GM21619 (cell line): ENCODE data around the gene PHACTR4.
A peak's percentile ranks its signal among the peaks of the same experiment; 100 is the strongest.
"Not testable (repeated sequence)": the region's sequence is repeated elsewhere in the genome, so short reads cannot be mapped to it uniquely, and the experiment has no call there.

ENCODE experiments used
- ATAC-seq: cut with Tn5 transposase; IDR thresholded peaks from one replicate; pipeline ENCODE4 v1.9.1; 2021; ENCODE audit not compliant: unreplicated experiment

Gene PHACTR4

DNA sequence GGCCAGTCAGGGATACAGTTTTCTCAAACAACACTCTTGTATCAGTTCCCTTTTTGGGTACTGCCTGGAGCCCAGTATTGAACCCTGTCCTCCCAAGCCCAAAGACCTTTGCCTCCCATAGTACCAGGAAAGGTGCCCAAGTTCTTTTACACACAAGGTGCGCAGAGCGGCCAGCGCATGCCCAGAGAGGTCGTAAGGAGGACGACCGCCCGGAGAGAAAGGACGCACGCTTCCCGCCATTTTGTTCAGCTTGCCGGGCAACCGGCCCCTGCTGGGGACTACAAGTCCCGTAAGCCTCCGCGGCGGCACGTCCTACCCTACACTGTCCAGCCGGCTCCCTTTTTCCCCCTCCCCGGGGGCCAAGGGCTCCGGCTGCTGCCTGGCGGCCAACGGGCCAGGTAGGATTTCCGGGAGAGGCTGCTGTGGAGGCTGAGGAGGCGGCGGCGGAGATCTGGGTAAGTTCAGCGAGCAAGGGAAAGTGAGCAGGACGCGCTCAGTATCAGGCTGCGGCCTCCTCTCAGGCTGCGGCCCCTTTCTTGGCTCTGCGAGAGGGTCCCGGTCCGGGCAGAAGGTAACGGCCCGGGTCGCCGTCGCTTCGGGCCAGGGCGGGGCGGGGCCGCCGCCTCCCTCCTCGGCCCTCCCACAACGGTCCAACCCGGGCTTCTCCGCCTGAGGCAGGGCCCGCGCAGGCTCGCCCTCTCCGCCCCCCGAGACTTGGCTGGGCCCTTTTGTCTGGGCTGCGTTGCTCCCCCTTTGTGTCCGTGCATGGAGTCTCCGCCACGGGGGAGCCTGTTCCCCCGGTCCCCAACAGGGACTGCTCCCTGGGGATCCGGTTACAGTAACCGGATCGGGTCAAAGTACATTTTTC lies at the start of gene PHACTR4:
PHACTR4 (plus strand) TSS at position 370 of the 868 bp plus-strand sequence. CDS start 37,708 bp downstream, outside the sequence.
- ATAC-seq = peak; percentile 86

DNA sequence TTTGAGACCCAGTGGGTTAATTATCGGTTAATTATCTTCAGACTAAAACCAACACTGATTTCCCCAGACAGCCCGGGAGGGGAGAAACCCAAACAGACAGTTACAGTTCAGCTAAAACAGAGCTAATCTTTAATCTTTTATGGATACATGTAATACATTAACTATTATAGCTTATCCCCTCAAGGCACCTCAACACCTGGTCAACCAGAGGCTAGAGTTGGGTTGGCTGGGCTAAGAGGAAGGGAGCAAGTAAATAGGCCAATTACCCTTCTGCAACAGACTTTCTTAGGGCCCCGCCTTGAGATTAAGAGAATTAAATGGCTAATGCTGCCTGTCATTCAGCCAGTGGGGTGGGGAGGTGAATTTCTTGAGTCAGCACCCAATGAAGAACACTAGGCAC lies 47.3 kb upstream of the PHACTR4 start:
- ATAC-seq = peak; percentile 70

DNA sequence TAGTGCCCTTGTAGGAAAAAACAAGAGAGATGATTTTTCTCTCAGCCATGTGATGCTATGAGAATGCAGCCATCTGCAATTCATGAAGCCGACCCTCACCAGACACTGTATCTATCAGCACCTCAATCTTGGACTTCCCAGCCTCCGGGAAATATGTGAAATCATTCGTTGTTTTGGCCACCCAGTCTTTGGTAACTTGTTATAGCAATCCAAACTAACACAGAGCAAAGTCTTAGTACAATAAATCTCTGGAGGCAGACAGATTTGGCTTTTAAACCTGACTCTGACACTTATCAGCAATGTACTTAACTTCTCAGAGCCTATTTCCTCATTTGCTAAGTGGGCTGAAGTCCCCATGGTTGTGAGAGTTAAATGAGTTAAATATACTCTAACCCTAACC lies 45.8 kb upstream of the PHACTR4 start:
- no peak for ATAC-seq

DNA sequence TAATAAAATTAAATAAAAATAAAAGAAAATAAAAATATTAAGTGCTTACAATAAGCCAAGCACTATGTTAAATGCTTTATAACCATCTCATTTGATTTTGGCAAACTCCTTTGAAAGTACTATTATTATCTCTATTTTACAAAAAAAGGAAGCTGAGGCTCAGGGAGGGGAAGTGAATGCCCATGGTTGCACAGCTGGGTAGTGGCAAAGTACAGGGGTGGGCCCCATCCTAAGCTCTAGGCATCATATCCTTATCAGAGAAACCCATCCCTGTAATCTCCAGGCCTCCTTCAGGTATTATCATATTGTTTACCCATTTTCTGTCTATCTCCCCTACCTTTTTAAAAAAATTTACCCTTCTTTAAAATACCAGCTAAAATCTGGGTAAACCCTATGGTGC lies 43.0 kb upstream of the PHACTR4 start:
- no peak for ATAC-seq

DNA sequence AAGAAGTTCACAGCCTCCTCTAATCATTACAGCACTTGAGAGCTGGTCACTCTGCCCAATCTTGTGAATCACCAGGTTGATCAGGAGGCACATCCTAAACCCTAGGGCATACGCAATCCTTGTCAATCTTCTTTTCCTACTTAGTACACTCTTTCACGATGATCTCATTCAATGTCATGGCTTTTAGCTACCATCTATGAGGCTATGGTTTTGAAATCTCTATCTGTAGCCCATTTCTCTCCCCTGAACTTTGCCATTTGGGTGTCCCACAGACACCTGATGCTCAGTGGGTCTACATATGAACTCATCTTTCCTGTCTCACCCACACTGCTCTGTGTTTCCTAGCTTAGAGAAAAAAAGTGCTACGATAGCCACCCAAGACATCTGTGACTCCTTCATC lies 42.6 kb upstream of the PHACTR4 start:
- ATAC-seq = no peak

DNA sequence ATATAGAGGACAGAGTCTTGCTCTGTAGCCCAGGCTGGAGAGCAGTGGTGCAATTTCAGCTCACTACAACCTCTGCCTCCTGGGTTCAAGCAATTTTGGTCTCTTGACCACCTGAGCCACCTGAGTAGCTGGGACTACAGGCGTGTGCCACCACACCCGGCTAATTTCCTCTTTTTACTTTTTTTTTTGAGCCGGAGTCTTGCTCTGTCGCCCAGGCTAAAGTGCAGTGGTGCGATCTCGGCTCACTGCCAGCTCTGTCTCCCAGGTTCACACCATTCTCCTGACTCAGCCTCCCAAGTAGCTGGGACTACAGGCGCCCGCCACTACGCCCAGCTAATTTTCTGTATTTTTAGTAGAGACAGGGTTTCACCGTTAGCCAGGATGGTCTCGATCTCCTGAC lies 42.1 kb upstream of the PHACTR4 start:
- not testable (repeated sequence) for ATAC-seq

DNA sequence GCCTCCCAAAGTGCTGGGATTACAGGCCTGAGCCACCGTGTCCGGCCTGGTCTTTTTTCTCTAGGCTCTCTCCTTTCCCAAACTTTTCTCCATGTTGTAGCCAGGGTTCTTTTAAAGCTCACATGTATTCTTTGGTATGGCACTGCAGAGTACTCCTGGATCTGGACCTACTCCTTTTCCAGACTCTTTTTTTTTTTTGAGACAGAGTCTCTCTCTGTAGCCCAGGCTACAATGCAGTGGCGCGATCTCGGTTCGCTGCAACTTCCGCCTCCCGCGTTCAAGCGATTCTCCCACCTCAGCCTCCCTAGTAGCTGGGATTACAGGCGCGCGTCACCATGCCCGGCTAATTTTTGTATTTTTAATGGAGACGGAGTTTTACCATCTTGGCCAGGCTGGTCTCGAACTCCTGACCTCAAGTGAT lies 41.3 kb upstream of the PHACTR4 start:
- ATAC-seq = no peak

DNA sequence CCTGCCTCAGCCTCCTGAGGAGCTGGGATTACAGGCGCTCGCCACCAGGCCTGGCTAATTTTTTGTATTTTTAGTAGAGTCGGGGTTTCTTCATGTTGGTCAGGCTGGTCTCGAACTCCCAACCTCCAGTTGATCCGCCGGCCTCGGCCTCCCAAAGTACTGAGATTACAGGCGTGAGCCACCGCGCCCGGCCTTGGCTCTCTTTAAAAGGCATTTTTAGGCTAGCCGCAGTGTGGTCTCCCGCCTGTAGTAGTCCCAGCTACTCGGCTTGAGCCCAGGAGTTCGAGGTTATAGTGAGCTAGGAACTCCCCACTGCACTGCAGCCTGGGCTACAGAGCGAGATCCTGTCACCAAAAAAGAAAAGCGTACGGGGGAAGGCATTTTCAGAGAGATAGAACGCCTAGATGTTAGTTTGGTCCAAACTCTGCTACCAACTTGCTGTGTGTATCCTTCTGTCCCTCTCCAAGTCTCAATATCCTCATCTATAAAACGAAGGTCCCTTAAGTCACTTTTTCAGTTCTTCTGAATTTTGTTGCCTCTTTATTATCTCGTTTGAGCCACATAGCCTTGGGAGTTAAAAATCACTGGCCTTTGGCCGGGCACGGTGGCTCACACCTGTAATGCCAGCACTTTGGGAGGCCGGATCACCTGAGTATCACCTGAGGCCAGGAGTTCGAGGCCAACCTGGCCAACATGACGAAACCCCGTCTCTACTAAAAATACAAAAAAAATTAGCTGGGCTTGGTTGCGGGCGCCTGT lies 40.0 kb upstream of the PHACTR4 start:
- ATAC-seq = no peak

DNA sequence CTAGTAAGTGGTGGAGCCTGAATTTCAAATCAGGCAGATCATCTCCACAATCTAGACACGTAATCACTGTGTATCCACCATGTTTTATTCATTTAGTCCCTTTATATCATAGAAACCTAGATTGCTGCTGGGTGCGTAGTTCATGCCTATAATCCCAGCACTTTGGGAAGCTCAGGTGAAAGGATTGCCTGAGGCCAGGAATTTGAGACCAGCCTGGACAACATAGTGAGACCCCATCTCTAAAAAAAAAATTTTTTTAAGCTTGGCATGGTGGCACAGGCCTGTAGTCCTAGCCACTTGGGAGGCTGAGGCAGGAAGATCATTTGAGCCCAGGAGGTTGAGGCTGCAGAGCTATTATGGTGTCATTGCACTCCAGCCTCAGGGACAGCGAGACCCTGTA lies 30.6 kb upstream of the PHACTR4 start:
- no peak for ATAC-seq

DNA sequence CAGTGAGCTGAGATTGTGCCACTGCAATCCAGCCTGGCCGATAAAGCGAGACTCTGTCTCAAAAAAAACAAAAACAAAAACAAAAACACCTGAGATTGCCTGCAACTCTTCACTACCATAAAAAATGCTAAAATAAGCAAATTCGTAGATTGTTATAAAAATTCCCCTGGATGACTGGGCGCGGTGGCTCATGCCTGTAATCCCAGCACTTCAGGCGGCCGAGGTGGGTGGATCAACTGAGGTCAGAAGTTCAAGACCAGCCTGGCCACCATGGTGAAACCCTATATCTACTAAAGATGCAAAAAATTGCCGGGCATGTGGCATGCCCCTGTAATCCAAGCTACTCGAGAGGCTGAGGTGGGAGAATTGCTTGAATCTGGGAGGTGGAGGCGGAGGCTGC lies 30.0 kb upstream of the PHACTR4 start:
- no peak for ATAC-seq

DNA sequence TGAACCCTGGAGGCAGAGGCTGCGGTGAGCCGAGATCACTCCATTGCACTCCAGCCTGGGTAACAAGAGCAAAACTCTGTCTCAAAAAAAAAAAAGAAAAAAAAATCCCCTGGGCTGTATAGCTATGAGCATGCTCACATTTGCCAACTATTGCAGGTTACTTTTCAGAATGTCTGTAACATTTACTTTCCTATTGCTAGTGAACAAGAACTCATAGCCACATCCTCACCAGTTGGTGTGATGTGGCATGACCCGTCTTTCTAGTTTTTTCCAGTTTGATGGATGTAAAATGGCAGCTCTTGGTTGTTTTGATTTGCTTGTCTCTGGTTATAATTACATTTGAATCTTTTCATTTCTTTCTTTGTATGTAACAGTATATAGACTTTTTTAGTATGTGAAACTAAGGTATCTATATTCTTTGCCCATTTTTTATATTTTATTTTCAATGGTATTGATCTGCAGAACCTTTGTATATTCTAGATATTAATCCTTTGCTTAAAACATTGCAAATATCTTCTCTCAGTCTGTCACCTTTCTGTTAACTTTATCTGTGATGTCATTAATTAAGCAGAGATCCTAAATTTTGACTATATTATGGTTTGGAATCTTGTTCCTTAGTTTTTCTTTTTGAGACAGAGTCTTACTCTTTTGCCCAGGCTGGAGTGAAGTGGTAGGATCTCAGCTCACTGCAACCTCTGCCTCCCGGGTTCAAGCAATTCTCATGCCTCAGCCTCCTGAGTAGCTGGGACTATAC lies 29.1 kb upstream of the PHACTR4 start:
- no peak for ATAC-seq

DNA sequence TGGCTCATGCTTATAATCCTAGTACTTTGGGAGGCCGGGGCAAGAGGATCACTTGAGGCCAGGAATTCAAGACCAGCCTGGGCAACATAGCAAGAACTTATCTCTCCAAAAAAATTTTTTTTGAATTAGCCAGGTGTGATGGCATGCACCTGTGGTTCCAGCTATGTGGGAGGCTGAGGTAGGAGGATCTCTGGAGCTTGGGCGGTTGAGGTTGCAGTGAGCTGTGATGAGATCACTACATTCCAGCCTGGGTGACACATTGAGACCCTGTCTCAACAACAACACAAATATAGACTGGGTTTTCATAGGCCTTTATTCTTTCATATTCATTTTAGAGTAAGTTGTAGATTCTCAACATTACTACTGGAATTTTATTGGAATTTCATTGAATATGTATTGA lies 27.9 kb upstream of the PHACTR4 start:
- no peak for ATAC-seq

DNA sequence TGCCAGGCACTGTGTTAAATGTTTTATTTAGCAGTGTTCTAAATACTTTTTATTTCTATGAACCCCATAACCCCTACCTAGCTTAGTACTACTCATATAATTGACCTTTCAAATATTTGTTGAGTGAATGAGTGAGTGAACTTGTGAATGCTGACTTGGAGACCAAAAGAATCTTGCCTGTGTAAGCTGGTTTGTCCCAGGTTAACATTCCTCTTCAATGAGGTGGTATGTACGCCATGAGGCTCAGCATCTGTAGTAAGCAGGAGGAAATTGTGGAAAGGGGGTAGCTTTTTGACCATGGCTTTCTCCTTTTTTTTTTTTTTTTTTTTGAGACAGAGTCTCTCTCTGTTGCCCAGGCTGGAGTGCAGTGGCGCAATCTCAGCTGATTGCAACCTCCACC lies 26.1 kb upstream of the PHACTR4 start:
- no peak for ATAC-seq

DNA sequence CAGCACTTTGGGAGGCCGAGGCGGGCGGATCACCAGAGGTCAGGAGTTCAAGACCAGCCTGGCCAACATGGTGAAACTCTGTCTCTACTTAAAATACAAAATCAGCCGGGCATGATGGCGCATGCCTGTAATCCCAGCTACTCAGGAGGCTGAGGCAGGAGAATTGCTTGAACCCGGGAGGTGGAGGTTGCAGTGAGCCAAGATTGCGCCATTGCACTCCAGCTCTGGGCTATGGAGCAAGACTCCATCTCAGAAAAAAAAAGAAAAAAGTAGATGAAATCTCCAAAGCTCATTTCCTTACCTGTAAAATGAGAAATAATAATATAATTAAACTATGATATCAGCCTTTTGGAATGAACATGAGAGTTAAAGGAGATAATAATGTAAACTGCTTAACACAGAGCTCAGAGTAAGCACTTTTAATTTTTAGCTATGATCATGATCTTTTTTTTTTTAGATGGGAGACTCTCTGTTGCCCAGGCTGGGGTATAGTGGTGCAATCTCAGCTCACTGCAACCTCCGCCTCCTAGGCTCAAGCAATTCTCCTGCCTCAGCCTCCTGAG lies 16.2 kb upstream of the PHACTR4 start:
- ATAC-seq = not testable (repeated sequence)

DNA sequence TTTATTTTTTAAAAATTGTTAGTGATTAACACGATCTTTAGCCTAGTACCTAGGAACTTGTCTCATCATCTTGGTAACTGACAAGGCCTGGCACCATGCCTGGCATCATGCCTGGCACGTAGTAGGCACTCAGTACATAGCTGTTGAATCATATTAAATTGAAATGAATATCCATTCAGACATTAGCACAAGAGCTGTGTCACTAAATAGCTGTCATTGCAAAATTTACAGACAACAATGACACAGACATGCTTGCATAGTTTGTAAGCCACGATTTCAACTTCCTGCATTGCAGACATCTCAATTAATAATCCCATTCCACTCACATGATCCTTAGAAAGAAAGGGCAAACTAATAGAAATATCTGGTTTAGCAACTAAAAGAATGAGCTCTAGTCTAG lies 15.4 kb upstream of the PHACTR4 start:
- no peak for ATAC-seq

DNA sequence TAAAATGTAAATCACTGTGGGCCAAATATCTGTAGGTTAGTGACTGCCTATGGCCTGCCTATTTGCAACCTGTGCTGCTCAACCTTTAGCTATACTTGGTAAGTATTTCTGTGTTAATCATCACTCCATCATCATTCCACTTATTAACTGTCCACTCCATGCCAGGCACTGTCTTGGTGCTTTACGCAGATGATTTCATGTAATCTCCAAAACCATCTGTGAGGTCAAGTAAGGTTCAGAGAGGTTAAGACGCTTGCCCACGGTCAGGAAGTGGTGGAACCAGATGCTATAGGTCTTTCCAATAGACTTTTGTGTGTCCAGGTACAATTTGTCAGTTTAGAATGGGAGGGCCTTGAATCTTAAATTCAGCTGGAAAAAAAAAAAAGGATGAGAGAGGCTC lies 10.8 kb upstream of the PHACTR4 start:
- no peak for ATAC-seq

DNA sequence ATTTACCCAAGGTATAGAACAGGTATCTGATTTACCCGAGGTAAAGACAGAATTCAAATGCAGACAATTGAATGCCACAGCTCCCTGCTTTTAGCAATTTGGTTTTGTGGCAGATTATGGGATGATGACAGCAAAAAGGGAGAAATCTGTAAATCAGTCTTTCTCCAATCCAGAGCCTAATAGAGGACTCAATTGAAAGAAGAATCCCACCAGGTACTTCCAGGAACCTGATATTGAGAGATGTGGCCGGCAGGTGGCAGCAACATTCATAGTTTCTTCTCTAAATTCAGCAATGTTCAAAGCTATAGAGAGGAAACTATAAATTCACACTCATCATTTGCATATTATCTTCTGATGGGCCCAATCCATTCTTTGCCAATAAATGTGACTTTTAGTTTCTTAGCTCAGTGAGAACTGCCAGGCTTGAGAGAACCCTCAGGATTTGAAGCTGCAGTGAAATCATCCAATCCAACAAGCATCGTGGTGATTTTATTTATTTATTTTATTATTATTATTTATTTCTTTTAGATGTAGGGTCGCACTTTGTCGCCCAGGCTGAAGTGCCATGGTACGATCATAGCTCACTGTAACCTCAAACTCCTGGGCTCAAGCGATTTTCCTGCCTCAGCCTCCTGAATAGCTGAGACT lies 9.8 kb upstream of the PHACTR4 start:
- ATAC-seq = no peak

DNA sequence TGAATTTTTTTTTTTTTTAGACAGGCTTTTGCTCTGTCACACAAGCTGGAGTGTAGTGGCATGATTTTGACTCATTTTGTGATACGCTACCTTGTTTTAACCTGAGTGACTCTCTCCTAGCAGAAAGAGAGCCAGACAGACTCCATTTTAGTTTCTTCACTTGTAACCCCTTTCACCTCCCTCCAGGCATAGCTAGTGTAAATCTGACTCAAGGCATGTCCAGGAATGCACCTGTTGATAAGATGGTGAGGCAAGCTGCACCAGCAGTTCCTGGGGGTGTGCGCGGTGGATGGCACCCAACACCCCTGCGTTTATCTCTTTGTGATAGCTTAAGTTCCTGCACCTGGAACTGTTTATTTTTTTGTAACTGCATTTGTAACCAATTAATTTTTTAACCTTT lies 4.7 kb upstream of the PHACTR4 start:
- no peak for ATAC-seq

DNA sequence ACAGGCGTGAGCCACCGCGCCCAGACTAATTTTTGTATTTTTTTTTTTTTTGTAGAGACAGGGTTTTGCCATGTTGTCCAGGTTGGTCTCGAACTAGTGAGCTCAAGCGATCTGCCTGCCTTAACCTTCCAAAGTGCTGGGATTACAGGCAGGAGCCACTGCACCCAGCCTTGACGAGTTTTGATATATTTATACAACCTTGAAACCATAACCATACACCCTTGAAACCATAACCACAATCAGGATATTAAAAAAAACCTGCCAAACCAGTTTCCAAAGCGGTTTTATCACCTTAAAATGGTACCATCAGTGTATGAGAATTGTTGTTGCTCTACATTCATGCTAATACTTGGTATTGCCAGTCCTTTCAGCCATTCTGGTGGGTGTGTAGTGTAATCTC lies 3.7 kb upstream of the PHACTR4 start:
- no peak for ATAC-seq

DNA sequence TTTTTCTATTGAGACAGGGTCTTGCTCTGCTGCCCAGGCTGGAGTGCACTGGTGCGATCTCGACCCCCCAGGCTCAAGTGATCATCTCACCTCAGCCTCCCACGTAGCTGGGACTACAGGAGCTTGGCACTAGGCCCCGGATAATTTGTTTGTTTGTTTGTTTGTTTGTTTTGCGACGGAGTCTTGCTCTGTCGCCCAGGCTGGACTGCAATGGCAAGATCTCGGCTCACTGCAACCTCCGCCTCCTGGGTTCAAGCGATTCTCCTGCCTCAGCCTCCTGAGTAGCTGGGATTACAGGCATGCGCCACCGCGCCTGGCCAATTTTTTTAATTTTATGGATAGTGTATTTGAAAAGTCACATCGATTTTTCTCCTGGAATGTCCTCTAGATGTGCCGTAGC lies 932 bp upstream of the PHACTR4 start:
- ATAC-seq = not testable (repeated sequence)
